Transverse colon (tissue), 4 donors: Measurements from ENCODE around the gene MAGEA6. TPM values are rescaled to one million over a fixed set of nuclear protein-coding genes. Genes with fewer than 3 reads are reported as not detected.

Experiments
- total RNA-seq, 4 donors: library from RNA; depleted of rRNA; stranded (reverse); fragments of >200 nt; gene quantifications; one replicate each; pipeline ENCODE4 v1.1.0, GENCODE V29; 2016

The MAGEA6 gene
- total RNA-seq, 4 donors from 2014 or later = not detected

Other genes with a start within 250 kb of the MAGEA6 start
- not detected for gene GABRQ, start 131.8 kb downstream of the MAGEA6 start, total RNA-seq
- not detected for gene MAGEA3, start 70.9 kb downstream of the MAGEA6 start, total RNA-seq
- not detected for gene CSAG2, start 60.4 kb downstream of the MAGEA6 start, total RNA-seq
- not detected for gene MAGEA2B, start 55.1 kb downstream of the MAGEA6 start, total RNA-seq
- not detected for gene CSAG1, start 36.0 kb downstream of the MAGEA6 start, total RNA-seq
- not detected for gene MAGEA12, start 35.9 kb downstream of the MAGEA6 start, total RNA-seq
- not detected for gene MAGEA2, start 15.8 kb downstream of the MAGEA6 start, total RNA-seq
- gene CSAG3, start 10.5 kb downstream of the MAGEA6 start, total RNA-seq = not detected
- gene CETN2, start 61.1 kb upstream of the MAGEA6 start, total RNA-seq = 10 to 100 TPM in 2 of 4 donors, 1 to 10 TPM in 2; 3.4 to 14.6 (median 10.4) TPM
- 10 to 100 TPM in 2 of 4 donors, 1 to 10 TPM in 2; 1.4 to 21.0 (median 13.5) TPM for gene NSDHL, start 61.4 kb upstream of the MAGEA6 start, total RNA-seq
- 1 to 10 TPM in 2 of 4 donors, under 1 TPM in 1, not detected in 1; 0.40 to 4.1 (median 3.2) TPM for gene ZNF185, start 128.4 kb upstream of the MAGEA6 start, total RNA-seq
- gene PNMA5, start 224.4 kb upstream of the MAGEA6 start, total RNA-seq = not detected